SU-DHL-6 (cell line): Measurements from ENCODE around the gene FARP2.

Experiments
- CTCF ChIP-seq: fragments of 200-600 bp; sonication (generic); IDR thresholded peaks from one replicate; pipeline ENCODE4 v1.5.1; 2017; ENCODE audit warnings: antibody characterized with exemption, mild to moderate bottlenecking, low read length, moderate library complexity; ENCODE audit not compliant: insufficient read depth, poor library complexity, severe bottlenecking
- EZH2phosphoT487 ChIP-seq: fragments of 200-600 bp; sonication (generic), shearing (Covaris generic); conservative IDR thresholded peaks from 2 replicates; pipeline ENCODE4 v1.6.1; 2018; ENCODE audit warnings: mild to moderate bottlenecking, antibody characterized with exemption, low read length, moderate library complexity, mixed read lengths

GRCh38 chr2:241441492-241441891 is 85.4 kb downstream of the FARP2 start:
- no peak for TF ChIP-seq CTCF
- no peak for TF ChIP-seq EZH2phosphoT487
